HEK293T (cell line): Measurements from ENCODE around the gene PCDHGA3.

Experiments used
- BHLHE40 ChIP-seq: fragments of 450-650 bp; IDR thresholded peaks from 2 replicates; pipeline ENCODE4 v1.6.1; 2016; ENCODE audit warnings: mild to moderate bottlenecking, moderate library complexity, borderline replicate concordance
- CTBP1 ChIP-seq: fragments of 450-650 bp; IDR thresholded peaks from 2 replicates; pipeline ENCODE4 v1.6.1; 2016; ENCODE audit warnings: borderline replicate concordance
- ELF4 ChIP-seq: fragments of 450-650 bp; IDR thresholded peaks from 2 replicates; pipeline ENCODE4 v1.6.1; 2017; ENCODE audit warnings: antibody characterized with exemption
- FOXM1 ChIP-seq: fragments of 450-650 bp; IDR thresholded peaks from 2 replicates; pipeline ENCODE4 v1.6.1; 2017; ENCODE audit warnings: mild to moderate bottlenecking, borderline replicate concordance
- HDGF ChIP-seq: fragments of 450-650 bp; IDR thresholded peaks from 2 replicates; pipeline ENCODE4 v1.6.1; 2017; ENCODE audit warnings: antibody characterized with exemption, borderline replicate concordance
- NFRKB ChIP-seq: fragments of 450-650 bp; IDR thresholded peaks from 2 replicates; pipeline ENCODE4 v1.6.1; 2016; ENCODE audit warnings: mild to moderate bottlenecking, moderate library complexity
- PKNOX1 ChIP-seq: fragments of 450-650 bp; IDR thresholded peaks from 2 replicates; pipeline ENCODE4 v1.6.1; 2016
- SP1 ChIP-seq: fragments of 450-650 bp; IDR thresholded peaks from 2 replicates; pipeline ENCODE4 v1.6.1; 2017

GRCh38 chr5:141356950-141357349 lies 13.3 kb downstream of the PCDHGA3 start:
- TF ChIP-seq BHLHE40: no peak
- no peak for TF ChIP-seq FOXM1
- TF ChIP-seq SP1: no peak
- TF ChIP-seq PKNOX1: no peak
- TF ChIP-seq NFRKB: no peak
- no peak for TF ChIP-seq CTBP1
- TF ChIP-seq HDGF: no peak
- TF ChIP-seq ELF4: no peak
